ENCODE results near the gene SGK1. TPM values are rescaled to one million over a fixed set of nuclear protein-coding genes. Genes with fewer than 3 reads are reported as not detected.
A peak's percentile ranks its signal among the peaks of the same experiment; 100 is the strongest.
"Not testable (repeated sequence)": the region's sequence is repeated elsewhere in the genome, so short reads cannot be mapped to it uniquely, and the experiment has no call there.

SGK1 gene
- total and polyA plus RNA-seq, 5 donors from 2014 or later = 3.6 to 193 (median 4.1) TPM

DNA sequence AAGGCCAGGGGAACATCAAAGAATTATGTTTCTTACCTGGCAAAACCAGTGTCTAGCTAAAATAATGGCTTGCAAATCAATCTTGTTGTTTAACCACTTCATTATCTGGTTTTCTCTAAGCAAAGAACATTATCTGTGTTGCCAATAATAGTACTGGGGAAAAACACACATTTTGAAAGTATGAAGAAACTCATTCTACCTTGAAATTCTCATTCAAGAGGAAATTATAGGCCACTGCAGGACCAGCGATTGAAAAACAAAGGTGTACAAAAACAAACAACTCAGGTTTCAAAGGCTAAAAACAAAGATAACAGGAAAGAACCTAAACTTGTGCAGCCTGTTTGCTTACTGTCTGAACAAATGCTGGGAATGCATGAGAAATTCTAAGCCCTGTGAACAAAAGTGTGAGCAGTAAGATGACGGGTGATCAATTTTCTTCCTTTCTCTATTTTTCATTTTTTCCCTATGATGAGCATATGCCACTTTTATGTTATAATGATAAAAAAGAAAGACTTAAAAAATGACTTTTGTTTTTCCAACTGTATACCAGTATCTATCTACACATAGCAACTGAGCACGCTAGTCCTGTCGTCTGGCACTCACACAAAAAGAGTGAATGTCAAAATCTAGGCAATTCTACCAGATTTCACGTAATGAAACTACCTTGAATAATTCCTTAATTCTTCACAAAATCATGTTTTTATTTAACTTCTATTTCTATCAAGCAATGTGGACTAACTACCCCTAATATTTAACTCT, 117.9 kb downstream of the SGK1 start:
- no peak overlapping the region for H3K4me3 ChIP-seq (ENCODE audit: low read depth, low read length)
- peaks cover 15 to 27% (median 22%) of the 10 kb centered on the region in 4 donors for H3K4me1 Mint-ChIP-seq

DNA sequence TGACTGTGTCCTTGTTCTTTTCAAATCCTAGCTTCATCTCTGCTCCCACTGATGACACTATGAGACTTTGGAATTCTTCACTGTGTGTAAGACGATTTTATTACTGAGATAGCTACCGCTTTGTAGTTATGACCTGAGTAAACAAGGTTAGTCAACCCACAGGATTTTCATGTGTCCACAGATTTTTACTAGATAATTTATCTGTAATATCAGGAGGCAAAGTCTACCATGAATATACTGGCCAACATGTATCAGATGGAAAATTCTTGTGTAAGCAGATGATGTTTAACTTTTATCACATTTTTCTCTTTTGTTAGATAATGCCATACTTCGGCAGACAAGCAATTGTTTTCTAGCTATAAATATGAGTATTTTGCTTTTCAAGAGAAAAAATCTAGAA, 119.8 kb downstream of the SGK1 start:
- H3K27ac ChIP-seq (ENCODE audit: insufficient read depth, low read length, poor library complexity, severe bottlenecking) = no peak overlapping the region
- no peaks in the 10 kb centered on the region for H3K27me3 ChIP-seq (ENCODE audit: control insufficient read depth, insufficient read depth, low read length)
- no peaks in the 10 kb centered on the region for H3K36me3 ChIP-seq (ENCODE audit: control insufficient read depth, insufficient read depth, low read length)
- H3K4me1 ChIP-seq (ENCODE audit: control insufficient read depth, insufficient read depth, low read length, poor library complexity, severe bottlenecking) = no peaks in the 10 kb centered on the region
- Mint-ChIP-seq H3K4me1 (peaks cover 12 to 32% (median 21%) of the 10 kb centered on the region in 4 donors), H3K36me3 (no peaks in the 10 kb centered on the region), H3K27ac (no peak overlapping the region), H3K9me3 (peaks cover 0 to under 1% (median 0%) of the 10 kb centered on the region in 7 donors), H3K4me3 (no peak overlapping the region), H3K27me3 (no peaks in the 10 kb centered on the region)
- DNase-seq (no peak), ATAC-seq (ENCODE audit: low read depth in 2 of 2) (no peak)
- H3K4me3 ChIP-seq (ENCODE audit: low read depth, low read length) = no peak overlapping the region
- peaks cover 0 to under 1% of the 10 kb centered on the region in 2 experiments for H3K9me3 ChIP-seq (ENCODE audit: control insufficient read depth in 2 of 2, low read length in 2 of 2)

More for the DNA sequence above, 117.9 kb downstream of the SGK1 start:
- Histone ChIP-seq H3K27ac (ENCODE audit: insufficient read depth, low read length, poor library complexity, severe bottlenecking) (no peak overlapping the region), H3K9me3 (ENCODE audit: control insufficient read depth in 2 of 2, low read length in 2 of 2) (peaks cover 0 to 6% of the 10 kb centered on the region in 2 experiments), H3K36me3 (ENCODE audit: control insufficient read depth, insufficient read depth, low read length) (no peaks in the 10 kb centered on the region), H3K27me3 (ENCODE audit: control insufficient read depth, insufficient read depth, low read length) (no peaks in the 10 kb centered on the region), H3K4me1 (ENCODE audit: control insufficient read depth, insufficient read depth, low read length, poor library complexity, severe bottlenecking) (no peaks in the 10 kb centered on the region)
- Mint-ChIP-seq H3K4me3 (no peak overlapping the region), H3K36me3 (no peaks in the 10 kb centered on the region), H3K27ac (no peak overlapping the region), H3K27me3 (no peaks in the 10 kb centered on the region), H3K9me3 (peaks cover 0 to 10% (median 3%) of the 10 kb centered on the region in 7 donors)
- DNase-seq (no peak), ATAC-seq (ENCODE audit: low read depth in 2 of 2) (no peak)

DNA sequence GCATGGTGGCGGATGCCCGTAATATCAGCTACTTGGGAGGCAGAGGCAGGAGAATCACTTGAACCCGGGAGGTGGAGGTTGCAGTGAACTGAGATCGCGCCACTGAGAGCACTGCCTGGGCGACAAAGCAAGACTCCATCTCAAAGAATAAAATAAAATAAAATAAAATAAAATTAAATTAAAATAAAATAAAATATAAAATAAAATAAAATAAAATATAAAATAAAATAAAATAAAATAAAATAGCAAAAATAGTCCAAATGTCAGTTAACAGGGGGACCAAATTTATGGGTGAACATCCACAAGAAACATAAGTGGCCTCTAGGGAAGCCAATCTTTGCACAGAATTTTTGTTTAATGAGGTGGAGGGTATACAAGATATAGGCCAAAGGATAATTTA, 120.2 kb downstream of the SGK1 start:
- peaks cover 12 to 34% (median 21%) of the 10 kb centered on the region in 4 donors for H3K4me1 Mint-ChIP-seq
- H3K9me3 Mint-ChIP-seq; H3K4me3 Mint-ChIP-seq; H3K9me3 ChIP-seq (ENCODE audit: control insufficient read depth in 2 of 2, low read length in 2 of 2); H3K36me3 Mint-ChIP-seq; DNase-seq; H3K27me3 ChIP-seq (ENCODE audit: control insufficient read depth, insufficient read depth, low read length); H3K4me3 ChIP-seq (ENCODE audit: low read depth, low read length); H3K27ac Mint-ChIP-seq; H3K27ac ChIP-seq (ENCODE audit: insufficient read depth, low read length, poor library complexity, severe bottlenecking); H3K4me1 ChIP-seq (ENCODE audit: control insufficient read depth, insufficient read depth, low read length, poor library complexity, severe bottlenecking); H3K27me3 Mint-ChIP-seq; H3K36me3 ChIP-seq (ENCODE audit: control insufficient read depth, insufficient read depth, low read length); ATAC-seq (ENCODE audit: low read depth in 2 of 2): not testable (repeated sequence)

DNA sequence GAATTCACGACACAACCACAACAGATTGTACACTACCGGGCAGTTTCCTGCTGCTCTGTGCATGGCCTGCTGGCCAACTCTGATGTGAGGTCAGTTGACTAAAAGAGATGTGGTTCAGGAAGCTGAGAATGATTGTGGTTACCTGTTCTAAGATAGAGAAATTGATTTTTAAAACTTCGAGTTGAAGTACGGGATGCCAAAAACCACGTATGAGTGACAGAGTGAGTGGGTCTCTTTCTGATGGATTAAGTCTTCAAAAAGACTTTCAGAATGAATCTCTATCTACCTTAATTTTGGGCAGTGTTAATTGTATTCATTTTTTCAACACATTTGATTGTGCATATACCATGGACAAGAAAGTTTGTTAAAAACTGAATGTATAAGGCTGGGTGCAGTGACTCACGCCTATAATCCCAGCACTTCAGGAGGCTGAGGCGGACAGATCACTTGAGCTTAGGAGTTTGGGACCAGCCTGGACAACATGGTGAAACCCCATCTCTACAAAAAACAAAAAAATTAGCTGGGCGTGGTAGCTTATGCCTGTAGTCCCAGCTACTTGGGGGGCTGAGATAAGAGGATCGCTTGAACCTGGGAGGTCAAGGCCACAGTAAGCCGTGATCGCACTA, 121.2 kb downstream of the SGK1 start:
- DNase-seq (peak in 1 of 3 donors; percentile 46), ATAC-seq (ENCODE audit: low read depth in 2 of 2) (no peak)
- Mint-ChIP-seq H3K27me3 (no peaks in the 10 kb centered on the region), H3K9me3 (no peaks in the 10 kb centered on the region), H3K4me3 (no peak overlapping the region), H3K36me3 (no peaks in the 10 kb centered on the region), H3K27ac (peak overlapping the region in 1 of 3 donors; percentile 52), H3K4me1 (peaks cover 12 to 37% (median 21%) of the 10 kb centered on the region in 4 donors)
- Histone ChIP-seq H3K4me1 (ENCODE audit: control insufficient read depth, insufficient read depth, low read length, poor library complexity, severe bottlenecking) (no peaks in the 10 kb centered on the region), H3K4me3 (ENCODE audit: low read depth, low read length) (no peak overlapping the region), H3K27me3 (ENCODE audit: control insufficient read depth, insufficient read depth, low read length) (no peaks in the 10 kb centered on the region), H3K36me3 (ENCODE audit: control insufficient read depth, insufficient read depth, low read length) (no peaks in the 10 kb centered on the region), H3K9me3 (ENCODE audit: control insufficient read depth in 2 of 2, low read length in 2 of 2) (no peaks in the 10 kb centered on the region), H3K27ac (ENCODE audit: insufficient read depth, low read length, poor library complexity, severe bottlenecking) (no peak overlapping the region)

DNA sequence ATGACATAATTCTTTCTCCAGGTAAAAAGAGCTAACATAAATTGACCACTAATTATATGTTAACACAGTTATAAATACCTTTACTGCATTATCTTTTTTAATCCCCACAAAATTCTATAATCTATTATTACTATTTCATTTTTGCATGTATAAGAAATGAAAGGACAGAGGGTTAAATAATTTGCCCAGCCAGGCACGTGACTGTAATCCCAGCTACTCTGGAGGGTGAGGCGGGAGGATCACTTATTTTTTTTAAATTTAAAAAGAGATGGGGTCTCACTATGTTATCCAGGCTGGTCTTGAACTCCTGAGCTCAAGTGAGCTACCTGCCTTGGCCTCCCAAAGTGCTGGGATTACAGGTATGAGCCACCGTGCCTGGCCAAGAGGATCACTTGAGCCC, 121.9 kb downstream of the SGK1 start:
- no peak overlapping the region for H3K27ac Mint-ChIP-seq

DNA sequence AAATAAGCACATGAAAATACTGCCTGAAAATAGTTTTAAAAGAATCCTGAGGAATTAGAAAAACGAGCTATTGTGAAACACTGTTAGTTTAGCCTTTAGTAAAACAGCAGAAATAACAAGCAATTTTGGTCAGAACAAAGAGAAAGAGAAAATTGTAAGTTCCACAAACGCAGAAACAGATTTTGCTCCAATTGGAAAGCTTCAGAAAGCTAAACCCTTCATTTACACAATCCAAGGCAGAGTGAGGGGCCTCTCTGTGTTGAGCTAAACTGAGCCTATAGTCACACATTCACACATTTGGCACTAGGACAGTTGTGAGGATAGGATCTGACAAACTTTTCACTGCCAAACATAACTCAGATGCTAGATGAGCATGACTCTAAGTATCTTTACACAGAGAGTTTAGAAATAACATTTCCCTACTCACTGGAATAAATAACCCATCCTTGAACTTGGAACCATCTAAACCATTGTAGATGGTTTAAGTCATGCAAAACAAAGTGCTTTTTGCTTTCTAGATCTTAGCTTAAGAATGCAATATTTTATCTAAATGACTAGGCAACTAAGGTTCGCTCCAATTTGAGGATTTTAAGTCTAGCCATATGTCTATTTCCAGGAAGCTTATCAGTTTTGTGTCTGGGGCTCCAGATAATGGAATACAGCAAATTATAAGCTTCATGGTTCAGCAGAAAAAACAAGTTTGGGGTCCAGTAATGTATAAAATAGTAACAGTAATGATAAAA, 122.6 kb downstream of the SGK1 start:
- Mint-ChIP-seq H3K4me3 (no peak overlapping the region), H3K36me3 (no peaks in the 10 kb centered on the region), H3K27ac (no peak overlapping the region), H3K27me3 (no peaks in the 10 kb centered on the region), H3K4me1 (peaks cover 12 to 42% (median 25%) of the 10 kb centered on the region in 4 donors), H3K9me3 (no peaks in the 10 kb centered on the region)
- Histone ChIP-seq H3K36me3 (ENCODE audit: control insufficient read depth, insufficient read depth, low read length) (no peaks in the 10 kb centered on the region), H3K4me3 (ENCODE audit: low read depth, low read length) (no peak overlapping the region), H3K27ac (ENCODE audit: insufficient read depth, low read length, poor library complexity, severe bottlenecking) (no peak overlapping the region), H3K9me3 (ENCODE audit: control insufficient read depth in 2 of 2, low read length in 2 of 2) (no peaks in the 10 kb centered on the region), H3K4me1 (ENCODE audit: control insufficient read depth, insufficient read depth, low read length, poor library complexity, severe bottlenecking) (no peaks in the 10 kb centered on the region), H3K27me3 (ENCODE audit: control insufficient read depth, insufficient read depth, low read length) (no peaks in the 10 kb centered on the region)
- ATAC-seq (ENCODE audit: low read depth in 2 of 2) = no peak
- no peak for DNase-seq

More for the DNA sequence above, 121.9 kb downstream of the SGK1 start:
- Histone ChIP-seq H3K9me3 (ENCODE audit: control insufficient read depth in 2 of 2, low read length in 2 of 2) (no peaks in the 10 kb centered on the region), H3K27me3 (ENCODE audit: control insufficient read depth, insufficient read depth, low read length) (no peaks in the 10 kb centered on the region), H3K27ac (ENCODE audit: insufficient read depth, low read length, poor library complexity, severe bottlenecking) (no peak overlapping the region), H3K4me1 (ENCODE audit: control insufficient read depth, insufficient read depth, low read length, poor library complexity, severe bottlenecking) (no peaks in the 10 kb centered on the region), H3K36me3 (ENCODE audit: control insufficient read depth, insufficient read depth, low read length) (no peaks in the 10 kb centered on the region), H3K4me3 (ENCODE audit: low read depth, low read length) (no peak overlapping the region)
- no peaks in the 10 kb centered on the region for H3K9me3 Mint-ChIP-seq
- H3K27me3 Mint-ChIP-seq = no peaks in the 10 kb centered on the region
- DNase-seq (no peak), ATAC-seq (ENCODE audit: low read depth in 2 of 2) (no peak)
- H3K4me1 Mint-ChIP-seq = peaks cover 12 to 40% (median 24%) of the 10 kb centered on the region in 4 donors
- H3K4me3 Mint-ChIP-seq = no peak overlapping the region
- H3K36me3 Mint-ChIP-seq = no peaks in the 10 kb centered on the region

DNA sequence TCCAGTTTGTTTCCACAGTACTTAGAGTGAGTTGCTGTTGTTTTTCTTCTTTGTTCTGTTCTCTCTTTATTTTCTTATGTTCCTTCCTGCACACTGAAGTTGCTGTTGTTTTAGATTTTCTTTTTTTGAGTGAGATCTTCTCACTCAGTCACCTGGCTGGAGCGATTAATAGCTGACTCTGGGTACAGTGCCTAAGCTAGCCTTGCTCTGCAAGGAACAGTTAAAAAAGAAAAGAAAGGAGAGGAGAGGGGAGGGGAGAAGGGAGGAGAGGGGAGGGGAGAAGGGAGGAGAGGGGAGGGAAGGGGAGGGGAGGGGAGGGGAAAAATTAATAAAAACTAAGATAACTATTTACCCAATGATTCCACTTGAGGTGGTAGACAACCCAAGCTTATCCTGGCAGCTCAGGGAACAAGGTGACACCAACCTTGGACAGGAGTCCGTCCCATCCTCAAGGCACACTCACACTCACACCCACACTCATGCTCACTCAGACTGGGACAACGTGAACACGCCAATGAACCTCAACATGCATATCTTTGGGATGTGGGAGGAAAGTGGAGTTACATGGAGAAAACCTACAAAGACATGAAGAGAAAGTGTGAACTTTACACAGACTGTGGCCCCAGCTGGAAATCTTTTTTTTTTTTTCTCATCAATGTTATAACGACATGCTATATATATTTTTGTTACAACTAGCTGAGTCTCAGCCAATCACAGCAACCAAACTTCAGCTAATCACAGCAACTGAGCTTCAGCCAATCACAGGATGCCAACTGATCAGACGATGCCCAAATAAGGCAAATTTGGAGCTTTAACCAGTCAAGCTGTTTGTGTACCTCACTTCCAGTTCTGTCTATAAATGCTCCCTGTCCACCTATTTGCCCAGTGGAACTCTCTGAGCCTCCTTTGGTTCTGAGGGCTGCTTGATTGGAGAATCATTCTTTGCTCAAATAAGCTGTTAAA, 124.1 kb downstream of the SGK1 start:
- no peaks in the 10 kb centered on the region for H3K36me3 ChIP-seq (ENCODE audit: control insufficient read depth, insufficient read depth, low read length)
- Mint-ChIP-seq H3K4me1 (peaks cover 6 to 32% (median 15%) of the 10 kb centered on the region in 4 donors), H3K27me3 (no peaks in the 10 kb centered on the region), H3K9me3 (no peaks in the 10 kb centered on the region), H3K36me3 (no peaks in the 10 kb centered on the region), H3K4me3 (no peak overlapping the region), H3K27ac (peak overlapping the region in 2 of 3 donors; percentile 24 to 55)
- no peaks in the 10 kb centered on the region for H3K9me3 ChIP-seq (ENCODE audit: control insufficient read depth in 2 of 2, low read length in 2 of 2)
- H3K4me1 ChIP-seq (ENCODE audit: control insufficient read depth, insufficient read depth, low read length, poor library complexity, severe bottlenecking) = no peaks in the 10 kb centered on the region
- H3K27ac ChIP-seq (ENCODE audit: insufficient read depth, low read length, poor library complexity, severe bottlenecking) = no peak overlapping the region
- no peak overlapping the region for H3K4me3 ChIP-seq (ENCODE audit: low read depth, low read length)
- DNase-seq = no peak
- H3K27me3 ChIP-seq (ENCODE audit: control insufficient read depth, insufficient read depth, low read length) = no peaks in the 10 kb centered on the region
- no peak for ATAC-seq (ENCODE audit: low read depth in 2 of 2)

Data from CD4-positive, CD25-positive, alpha-beta regulatory T cell (primary cell).